ENCODE measurements around the gene SNX5.

Gene SNX5

GRCh38 chr20:17940224-17940971 lies 28.2 kb downstream of the SNX5 start:
- no peak for DNase-seq (ENCODE audit: low read depth)

GRCh38 chr20:17939622-17940223 lies 28.9 kb downstream of the SNX5 start:
- no peak for DNase-seq (ENCODE audit: low read depth)

- DNase-seq (ENCODE audit: low read depth), result peak; percentile 29
Observed at GRCh38 chr20:17938871-17939619, 29.5 kb downstream of the SNX5 start.

GRCh38 chr20:17936761-17937732 lies 31.5 kb downstream of the SNX5 start:
- DNase-seq (ENCODE audit: low read depth), result no peak

- DNase-seq (ENCODE audit: low read depth), result no peak
Observed at GRCh38 chr20:17936286-17936760, 32.3 kb downstream of the SNX5 start.

- no peak for DNase-seq (ENCODE audit: low read depth)
Observed at GRCh38 chr20:17935761-17936160, 32.8 kb downstream of the SNX5 start.

GRCh38 chr20:17935186-17935585 lies 33.4 kb downstream of the SNX5 start:
- DNase-seq (ENCODE audit: low read depth), result no peak

GRCh38 chr20:17934141-17934862 lies 34.3 kb downstream of the SNX5 start:
- no peak for DNase-seq (ENCODE audit: low read depth)

- no peak for DNase-seq (ENCODE audit: low read depth)
Observed at GRCh38 chr20:17933711-17934110, 34.9 kb downstream of the SNX5 start.

- no peak for DNase-seq (ENCODE audit: low read depth)
Observed at GRCh38 chr20:17933121-17933520, 35.5 kb downstream of the SNX5 start.

GRCh38 chr20:17932396-17932795 lies 36.2 kb downstream of the SNX5 start:
- no peak for DNase-seq (ENCODE audit: low read depth)

GRCh38 chr20:17931513-17931912 lies 37.1 kb downstream of the SNX5 start:
- DNase-seq (ENCODE audit: low read depth), result no peak

GRCh38 chr20:17928633-17929311 lies 39.8 kb downstream of the SNX5 start:
- DNase-seq (ENCODE audit: low read depth), result no peak

GRCh38 chr20:17928211-17928611 lies 40.4 kb downstream of the SNX5 start:
- no peak for DNase-seq (ENCODE audit: low read depth)

- no peak for DNase-seq (ENCODE audit: low read depth)
Observed at GRCh38 chr20:17925940-17926300, 42.7 kb downstream of the SNX5 start.

GRCh38 chr20:17925141-17925939 lies 43.3 kb downstream of the SNX5 start:
- DNase-seq (ENCODE audit: low read depth), result no peak

- DNase-seq (ENCODE audit: low read depth), result no peak
Observed at GRCh38 chr20:17921774-17922173, 46.8 kb downstream of the SNX5 start.

- DNase-seq (ENCODE audit: low read depth), result no peak
Observed at GRCh38 chr20:17919149-17919548, 49.4 kb downstream of the SNX5 start.

- no peak for DNase-seq (ENCODE audit: low read depth)
Observed at GRCh38 chr20:17917832-17918618, 50.6 kb downstream of the SNX5 start.

Data from stimulated activated CD8-positive, alpha-beta memory T cell treated with anti-CD3 and anti-CD28 coated beads, Interleukin-12 subunit alpha, Interleukin-12 subunit beta, amount 100 ng/mL, for 1 hour (primary cell).